NCI-H1694 (cell line): Measurements from ENCODE around the gene FAM83F.
"Not testable (repeated sequence)": the region's sequence is repeated elsewhere in the genome, so short reads cannot be mapped to it uniquely, and the experiment has no call there.

ENCODE experiments used
- DNase-seq: peaks from one replicate; lab custom pipeline; 2025; lab: John Stamatoyannopoulos, UW

FAM83F gene

DNA sequence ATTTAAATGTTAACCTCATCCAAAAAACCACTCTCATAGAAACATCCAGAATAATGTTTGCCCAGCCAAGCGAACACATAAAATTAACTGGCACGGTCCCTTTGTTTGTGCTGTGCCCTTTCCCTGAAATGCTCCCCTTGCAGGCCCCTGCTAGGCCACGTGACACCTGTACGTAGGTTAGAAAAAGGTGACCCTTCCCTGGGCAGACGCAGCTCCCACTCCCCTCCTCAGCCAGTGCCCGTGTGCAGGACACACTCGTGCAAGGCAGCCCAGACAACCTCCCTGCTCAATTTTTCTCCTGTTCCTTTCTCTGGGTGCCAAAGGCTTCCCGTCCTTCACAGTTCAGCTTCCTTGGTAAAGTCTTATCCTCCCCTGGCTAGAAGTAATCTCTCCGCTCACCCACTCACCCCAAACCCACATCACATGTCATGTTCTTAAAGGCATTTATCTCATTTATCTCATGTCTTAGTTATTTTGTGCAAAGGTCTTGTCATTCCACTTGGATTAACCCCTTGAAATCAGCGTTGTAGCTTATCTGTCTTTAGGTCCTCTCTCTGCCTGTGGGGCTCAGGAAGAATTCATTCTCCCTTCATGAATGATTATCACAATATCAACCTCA lies 20.7 kb downstream of the FAM83F start:
- no peak for DNase-seq

DNA sequence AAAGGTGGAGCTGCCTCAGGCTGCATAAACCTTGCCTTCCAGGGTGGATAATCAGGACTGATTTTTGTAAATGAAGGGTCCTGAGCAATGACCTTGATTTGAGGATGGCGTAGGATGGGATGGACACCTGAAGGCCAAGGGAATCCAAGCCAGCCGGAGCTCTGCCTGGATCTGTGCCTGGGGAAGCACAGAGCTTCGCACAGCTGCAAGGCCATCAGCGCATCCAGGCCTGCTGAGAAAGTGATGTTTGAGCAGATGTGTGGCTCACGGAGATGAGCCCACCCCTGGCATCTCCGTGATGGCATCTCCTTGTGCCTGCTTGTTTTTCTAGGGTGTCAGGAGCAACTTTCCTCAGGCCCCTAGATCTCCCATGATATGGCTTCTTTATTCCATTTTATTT lies 23.3 kb downstream of the FAM83F start:
- DNase-seq, result no peak

DNA sequence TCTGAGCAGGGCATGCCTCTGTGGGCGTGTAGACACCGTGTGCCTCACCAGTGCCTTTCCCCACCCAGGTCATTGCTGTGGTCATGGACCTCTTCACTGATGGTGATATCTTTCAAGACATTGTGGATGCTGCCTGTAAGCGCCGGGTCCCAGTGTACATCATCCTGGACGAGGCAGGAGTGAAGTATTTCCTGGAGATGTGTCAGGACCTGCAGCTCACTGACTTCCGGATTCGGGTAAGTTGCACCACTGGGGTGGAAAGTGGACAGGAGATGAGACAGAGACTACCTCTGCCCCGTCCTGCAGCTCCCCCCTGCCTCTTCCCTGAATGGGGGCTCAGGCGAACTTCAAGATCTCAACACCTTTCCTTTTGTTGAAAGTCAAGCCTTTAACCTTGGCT lies 24.3 kb downstream of the FAM83F start:
- DNase-seq, result no peak

DNA sequence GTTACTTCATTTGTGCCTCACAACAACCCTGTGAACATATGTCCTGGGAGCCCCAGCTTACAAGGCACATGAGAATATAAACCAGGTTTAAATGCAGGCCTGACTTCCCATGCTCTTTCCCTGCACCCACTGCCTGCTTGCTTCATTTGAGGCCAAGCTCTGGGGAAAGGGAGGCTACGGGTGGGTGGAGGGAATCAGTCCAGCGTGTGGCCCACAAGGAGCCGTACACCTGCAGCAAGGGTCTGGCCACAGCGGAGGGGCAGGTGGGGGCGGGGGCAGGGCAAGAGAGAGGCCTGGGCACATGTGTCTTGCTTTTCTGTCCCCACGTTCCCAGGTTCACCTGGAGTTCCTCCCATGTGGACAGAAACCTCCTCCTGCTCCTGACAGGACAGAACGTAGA lies 26.2 kb downstream of the FAM83F start:
- peak; percentile 64 for DNase-seq

DNA sequence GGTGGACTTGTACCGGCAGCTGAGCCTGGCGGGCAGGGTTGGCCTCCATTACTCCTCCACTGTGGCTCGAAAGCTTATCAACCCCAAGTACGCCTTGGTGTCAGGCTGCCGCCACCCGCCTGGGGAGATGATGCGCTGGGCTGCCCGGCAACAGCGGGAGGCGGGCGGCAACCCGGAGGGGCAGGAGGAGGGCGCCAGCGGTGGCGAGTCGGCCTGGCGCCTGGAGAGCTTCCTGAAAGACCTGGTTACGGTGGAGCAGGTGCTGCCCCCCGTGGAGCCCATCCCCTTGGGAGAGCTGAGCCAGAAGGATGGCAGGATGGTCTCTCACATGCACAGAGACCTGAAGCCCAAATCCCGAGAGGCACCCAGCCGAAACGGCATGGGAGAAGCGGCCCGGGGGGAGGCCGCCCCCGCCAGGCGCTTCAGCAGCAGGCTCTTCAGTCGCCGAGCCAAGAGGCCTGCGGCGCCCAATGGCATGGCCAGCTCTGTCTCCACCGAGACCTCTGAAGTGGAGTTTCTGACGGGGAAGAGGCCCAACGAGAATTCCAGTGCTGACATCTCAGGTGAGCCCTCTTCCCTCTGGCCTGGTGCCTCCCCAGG lies 26.7 kb downstream of the FAM83F start:
- DNase-seq, result peak; percentile 75

DNA sequence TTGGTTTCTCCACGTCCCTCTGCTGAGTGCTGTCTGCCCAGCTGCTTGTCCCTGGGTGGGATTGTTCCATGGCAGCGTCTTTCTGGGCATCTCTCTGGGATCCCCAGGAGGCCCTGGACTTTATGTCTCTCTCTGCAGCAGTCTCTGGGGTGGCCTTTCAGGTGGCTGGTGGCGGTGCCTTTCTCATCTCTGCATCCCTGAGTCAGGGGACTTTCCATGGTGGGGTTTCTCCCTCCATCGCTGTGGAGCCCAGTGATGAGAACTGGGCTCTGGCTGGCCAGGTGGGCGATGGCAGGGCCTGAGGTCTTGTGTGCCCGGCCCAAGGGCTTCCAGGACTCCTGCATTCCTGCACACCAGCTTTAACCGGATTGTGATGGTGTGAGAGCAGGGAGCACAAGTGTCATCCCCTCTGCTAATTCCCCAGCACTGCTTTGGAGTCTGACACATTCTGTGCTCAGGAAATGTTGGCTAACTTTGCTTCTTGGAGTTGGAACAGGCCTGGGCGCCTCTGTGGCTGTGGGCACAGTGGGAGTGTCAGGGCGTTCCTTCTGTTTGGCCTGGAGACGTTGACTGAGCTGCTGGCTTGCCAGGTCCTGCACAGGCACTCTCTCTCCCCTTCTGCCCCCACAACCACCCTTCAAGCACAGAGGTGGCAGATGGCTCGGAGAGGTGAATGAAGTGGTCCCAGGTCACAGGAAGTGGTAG lies 27.9 kb downstream of the FAM83F start:
- peak; percentile 82 for DNase-seq

DNA sequence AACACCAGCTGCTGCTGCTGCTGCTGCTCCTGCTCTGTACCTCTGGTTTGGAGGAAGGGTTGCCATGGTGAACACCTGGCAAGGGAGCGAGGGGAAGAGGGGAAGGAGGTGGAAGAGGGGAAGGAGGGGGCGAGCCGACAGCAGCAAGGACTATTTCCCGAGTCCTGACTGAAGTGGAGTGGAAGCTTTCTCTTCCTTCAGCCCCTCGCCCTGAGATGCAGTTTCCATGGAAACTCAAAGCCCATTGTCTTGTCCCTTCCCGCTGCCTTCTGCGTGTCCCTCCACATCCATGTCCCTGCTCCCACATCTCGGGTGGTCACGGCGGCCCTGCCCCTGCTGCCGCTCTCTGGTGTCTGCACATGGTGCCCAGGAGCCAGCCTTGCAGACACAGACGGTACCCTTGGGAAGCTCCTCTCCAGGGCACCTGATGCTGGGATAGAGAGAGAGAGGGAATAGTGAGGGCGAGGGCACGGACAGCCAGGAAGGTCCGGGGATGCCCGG lies 28.6 kb downstream of the FAM83F start:
- DNase-seq, result no peak

DNA sequence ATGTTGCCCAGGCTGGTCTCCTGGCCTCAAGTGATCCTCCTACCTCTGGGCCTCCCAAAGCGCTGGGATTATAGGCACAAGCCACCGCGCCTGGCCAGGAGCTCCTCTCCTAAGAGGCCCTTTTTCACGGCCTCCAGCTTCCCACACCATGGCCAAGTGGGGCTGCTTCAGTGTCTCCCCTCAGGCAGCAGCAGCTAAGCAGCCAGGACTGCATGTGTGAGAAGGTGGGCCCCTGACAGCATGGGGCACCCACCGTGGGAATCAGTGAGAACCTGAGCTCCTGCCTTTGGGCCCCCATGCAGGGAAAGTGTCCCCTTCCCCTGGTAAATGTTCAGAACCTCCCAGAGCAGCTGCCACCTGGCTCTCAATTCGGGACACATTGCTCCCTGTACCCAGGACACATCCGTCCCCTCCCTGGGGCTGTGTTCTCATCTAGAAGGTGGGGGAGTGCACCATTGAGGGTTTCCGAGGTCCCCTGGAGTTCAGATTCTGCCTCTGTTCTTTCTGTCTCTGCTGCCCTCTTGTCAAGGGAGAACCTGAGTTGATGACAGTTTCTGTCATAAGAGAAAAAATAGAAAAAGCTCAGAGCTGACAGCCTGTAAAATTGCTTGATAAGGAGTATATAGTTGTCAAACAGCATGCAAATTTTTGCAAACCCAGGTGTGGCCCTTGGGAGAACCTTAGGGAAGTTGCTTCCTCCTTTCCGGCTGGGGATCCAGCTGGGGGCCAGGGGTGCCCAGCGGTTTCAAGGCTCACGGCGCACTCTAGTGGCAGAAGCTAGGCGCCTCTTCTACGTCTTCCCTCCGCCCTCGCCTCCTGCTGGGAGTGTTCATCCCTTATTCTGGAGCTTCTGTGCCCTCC lies 29.7 kb downstream of the FAM83F start:
- DNase-seq, result peak; percentile 69

DNA sequence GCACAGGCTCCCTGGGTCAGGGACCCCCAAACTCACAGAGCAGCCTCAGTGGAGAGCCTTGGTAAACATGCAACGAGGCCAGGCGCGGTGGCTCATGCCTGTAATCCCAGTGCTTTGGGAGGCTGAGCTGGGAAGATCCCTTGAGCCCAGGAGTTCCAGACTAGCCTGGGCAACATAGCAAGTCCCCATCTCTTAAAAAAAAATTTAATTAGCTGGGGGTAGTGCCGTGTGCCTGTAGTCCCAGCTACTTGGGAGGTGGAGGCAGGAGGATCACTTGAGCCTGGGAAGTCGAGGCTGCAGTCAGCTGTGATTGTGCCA lies 30.3 kb downstream of the FAM83F start:
- DNase-seq, result not testable (repeated sequence)

DNA sequence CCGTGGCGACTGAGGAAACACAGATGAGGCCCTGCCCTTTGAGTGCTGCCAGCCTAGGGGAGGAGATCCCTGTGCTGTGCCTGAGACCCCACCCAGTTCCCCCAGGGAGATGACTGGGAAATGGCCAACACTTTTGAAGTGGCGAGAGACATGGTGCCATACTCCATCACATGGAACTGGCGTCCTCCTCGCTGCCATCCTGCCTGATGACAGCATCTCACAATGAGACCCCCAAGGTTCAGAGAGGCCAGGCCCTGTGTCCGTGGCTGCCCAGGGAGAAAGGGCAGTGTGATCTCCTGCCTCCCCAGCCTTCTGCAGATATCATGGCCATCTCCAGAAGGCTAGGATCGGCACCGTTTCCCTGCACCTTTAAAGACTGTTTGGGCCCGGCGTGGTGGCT lies 31.1 kb downstream of the FAM83F start:
- DNase-seq, result no peak

DNA sequence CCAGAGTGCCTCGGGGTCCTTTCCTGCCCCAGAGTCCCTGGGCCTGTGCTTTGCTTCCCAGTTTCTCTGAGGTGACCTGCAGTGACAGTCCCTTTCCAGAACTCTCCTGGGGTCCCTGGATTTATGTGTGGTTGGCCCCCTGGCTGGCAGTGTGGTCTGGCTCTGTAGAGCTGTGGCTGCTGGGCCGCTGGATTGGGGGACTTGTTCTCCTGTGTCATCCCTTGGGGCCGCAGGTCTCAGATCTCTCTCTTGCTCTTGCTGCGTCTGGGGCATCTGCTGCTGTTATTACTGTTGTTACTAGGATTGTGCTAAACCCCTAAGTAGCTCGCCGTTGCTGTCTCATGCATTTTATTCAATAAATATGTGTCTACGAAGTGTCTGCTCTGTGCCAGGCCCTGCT lies 31.9 kb downstream of the FAM83F start:
- DNase-seq, result no peak

DNA sequence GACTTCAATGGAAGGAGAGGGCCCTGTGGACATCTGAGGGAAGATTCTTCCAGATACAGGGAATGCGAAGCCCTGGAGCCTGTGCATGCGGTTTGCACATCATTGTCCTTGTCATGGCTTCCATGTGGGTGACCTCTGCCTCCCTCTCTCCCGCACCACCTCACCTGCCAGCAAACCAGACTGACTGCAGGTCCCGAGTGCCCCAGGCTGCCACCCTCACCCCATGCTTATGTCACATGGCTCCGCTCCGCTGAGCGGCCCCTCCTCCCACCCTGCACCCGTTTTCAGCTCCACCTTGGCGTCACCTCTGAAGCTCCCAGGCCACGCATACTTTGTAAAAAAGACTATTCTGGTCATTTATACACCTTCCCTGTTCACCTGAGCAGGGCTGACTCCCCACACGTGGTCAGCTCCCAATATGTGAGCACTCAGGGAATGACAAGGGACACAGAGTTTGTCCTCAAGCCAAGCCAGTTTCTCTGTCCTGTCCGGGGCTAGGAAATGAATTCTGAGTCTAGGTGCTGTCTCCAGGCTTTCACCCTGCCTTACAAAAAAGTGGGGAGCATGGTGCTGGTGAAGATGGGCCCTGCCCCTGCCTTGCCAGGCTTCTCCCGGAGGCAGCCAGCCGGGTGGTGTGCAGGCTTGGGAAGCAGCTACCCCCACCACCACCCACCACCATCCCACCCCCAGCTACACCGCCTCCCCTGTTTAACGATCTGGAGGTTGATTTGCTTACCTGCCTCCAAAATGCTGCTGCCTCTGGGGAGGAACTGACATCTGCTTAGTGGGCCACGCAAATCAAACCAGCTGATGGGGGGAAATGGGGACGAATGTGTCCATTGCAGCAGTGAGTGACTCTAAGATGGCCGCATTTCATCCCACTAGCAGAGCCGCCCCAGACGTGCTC lies 32.7 kb downstream of the FAM83F start:
- DNase-seq, result no peak

DNA sequence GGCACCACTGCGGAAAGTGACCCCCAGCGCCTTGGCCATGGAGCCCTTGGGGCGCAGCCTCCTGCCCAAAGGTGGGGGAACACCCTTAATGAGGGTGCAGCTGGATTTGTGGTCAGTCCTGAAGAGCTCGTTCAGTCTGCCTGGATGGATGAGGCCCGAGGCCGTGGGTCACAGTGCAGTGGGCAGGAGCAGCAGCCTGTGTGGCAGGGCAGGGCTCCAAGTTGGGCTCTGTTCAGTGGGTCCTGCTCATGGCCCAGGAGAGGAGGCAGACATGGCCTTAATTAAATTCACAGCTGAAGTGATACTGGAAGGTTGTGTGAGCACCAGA lies 33.3 kb downstream of the FAM83F start:
- DNase-seq, result no peak

DNA sequence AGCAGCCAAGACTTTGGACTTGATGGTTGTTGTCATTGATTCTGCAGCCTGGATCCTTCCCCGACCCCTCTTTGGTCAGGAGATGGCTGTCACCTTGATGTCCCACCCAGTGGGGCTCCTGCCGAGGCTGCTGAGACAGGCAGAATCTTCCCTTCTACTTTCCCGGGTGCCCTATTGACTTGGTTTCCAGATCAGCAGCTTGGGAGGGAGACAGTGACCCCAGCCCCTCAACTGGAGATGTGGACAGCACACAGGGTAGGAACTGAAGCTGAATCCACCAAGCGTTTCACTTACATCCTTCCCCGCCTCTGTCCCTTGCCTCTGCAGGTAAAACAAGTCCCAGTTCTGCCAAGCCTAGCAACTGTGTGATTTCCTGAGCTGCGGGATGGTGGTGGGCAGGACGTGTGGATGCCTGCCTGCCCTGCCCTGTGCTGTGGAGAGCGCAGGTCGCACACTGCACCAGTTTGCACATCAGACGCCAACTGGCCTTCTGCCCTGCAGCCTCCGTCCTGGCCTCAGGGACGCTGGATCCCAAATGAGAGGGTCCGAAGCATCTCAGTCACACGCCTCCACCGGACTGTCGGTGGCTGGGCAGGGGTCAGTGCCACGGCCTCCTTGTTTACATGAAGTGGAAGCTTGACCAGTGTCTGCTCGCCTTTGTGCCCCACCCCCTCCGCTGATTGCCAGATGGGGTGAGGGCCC lies 34.6 kb downstream of the FAM83F start:
- no peak for DNase-seq

DNA sequence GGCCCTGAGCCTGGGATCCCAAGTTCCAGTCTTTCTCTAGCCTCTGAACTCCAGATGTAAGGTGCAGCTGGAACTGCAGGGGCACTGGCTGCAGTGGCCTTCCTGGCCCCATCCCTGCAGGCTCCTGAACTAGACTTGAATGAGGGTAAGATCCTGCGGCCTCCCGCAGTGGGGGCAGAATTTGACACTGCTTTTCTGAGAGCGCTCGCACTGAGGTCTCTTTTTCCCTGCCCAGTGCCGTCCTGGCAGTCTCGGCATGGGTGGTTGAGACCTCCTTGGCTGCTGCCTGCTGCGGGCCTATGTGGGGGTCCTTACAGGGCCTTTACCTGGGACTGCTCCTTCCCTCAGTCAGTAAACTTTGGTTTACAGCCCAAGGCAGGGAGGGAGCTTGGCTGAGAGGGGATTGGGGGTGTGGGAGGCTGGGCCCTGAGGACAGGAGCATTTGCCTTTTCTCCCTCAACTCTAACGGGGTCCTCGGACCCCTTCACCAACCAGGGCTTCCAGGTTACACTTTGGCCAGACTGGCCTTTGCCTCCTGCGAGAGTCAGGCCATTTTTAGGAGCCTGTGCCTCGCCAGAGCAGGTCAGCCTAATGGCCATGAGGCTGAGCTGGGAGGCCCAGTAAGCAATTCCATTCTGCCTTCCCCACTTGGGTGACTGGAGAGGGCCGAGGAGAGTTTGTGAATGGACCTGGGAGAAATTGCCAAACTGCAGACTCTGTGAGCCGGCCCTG lies 35.4 kb downstream of the FAM83F start:
- DNase-seq, result no peak

DNA sequence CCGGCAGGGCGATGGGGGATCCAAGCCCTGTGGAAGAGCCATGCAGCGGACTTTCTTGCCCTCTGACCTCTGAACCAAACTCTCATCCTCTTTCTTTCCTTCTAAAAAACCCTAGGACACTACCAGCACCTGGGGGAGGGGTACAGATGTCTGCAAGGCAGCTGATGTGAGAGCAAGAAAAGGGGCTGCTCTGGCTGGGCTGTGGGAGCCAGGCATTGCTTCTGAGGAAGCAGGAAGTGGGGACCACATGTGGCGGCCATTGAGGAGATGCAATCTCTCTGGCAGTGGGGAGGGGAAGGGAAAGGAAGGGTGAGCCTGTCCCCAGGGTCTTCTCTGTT lies 36.0 kb downstream of the FAM83F start:
- DNase-seq, result no peak

DNA sequence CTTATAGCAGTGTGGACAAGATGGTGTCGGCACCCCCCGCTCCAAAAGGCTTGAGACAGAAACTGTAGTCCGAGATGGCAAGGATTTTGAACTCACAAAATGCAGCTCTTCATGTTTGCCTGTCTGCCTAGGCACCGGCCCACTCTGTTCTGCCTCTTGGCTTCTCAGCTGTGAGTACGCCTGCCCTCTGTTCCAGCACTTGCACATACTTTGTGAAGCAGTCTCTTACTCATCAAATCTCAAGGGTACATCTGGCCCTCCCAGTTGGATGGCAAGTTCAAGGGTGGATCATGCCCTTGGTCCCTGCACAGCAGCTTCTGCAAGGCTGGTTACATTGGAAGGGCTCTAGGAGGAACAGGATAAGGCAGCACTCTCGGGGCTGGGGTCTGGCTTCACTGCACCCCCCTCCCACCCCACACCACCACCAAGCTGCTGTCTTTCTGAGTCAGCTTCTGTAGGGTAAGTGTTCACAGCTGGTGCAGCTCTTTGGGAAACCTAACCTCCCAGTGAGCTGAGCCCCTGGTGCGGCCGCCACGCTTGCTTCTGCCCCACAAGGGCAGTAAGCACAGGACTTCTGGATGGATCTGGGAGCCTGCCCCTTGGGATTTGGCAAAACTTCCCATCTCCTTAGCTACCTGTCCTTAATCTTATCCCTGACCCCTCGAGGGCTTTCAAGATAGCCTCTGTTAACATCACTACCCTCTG lies 37.2 kb downstream of the FAM83F start:
- no peak for DNase-seq

DNA sequence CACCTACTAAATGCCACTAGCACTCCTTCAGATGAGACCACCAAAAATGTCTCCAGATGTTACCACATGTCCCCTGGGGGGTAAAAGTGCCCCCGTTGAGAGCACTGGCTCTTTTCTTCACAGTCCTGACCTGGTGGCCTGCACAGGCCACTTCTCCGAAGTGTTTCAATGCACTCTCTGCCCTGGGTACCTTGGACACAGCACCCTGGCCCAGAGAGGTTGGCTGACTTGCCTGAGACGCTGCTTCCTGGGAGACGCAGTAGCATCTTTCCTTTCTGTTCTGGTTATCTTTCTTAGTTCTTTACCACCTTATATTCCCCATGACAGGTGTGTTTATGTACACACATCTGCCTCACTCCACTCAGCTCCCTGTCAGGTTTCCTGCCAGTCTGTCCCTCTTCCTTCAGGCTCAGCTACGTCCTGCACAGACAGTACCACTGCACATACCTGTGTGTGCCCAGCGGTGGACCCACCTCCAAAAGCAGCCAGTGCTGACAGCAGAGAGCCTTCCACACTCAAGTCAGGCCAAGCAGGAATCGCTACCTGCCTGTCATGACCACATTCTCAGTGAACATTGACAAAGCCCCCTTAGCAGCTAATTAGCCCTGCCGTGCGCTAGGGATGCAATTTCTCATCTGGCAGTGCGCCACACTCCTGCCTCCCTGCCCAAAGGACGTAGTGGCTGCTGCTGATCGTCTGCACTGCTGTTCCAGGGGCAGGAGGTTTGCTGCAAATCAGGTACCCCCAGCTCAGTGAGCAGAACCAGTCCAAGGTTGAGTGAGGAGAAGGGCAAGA lies 39.0 kb downstream of the FAM83F start:
- DNase-seq, result peak; percentile 50

DNA sequence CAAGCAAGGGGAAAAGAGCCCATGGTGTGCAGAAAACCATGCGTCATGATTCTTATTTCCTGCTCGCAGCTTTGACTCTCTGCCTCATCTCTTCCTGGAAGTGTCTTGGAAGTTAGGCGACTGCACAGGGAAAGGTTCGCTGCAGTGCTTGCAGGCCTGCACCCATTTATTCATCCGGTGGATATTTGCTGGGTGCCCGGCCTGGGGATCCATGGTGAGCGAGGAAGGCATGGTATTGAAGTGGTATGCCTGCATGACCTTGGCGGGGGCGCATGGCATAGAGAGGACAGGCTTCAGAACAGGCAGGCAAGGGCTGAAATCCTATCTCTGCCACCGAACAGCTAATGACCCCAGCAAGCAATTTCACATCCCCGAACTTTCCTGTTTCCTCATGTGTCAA lies 40.6 kb downstream of the FAM83F start:
- no peak for DNase-seq
